ENCODE results near the gene ETV2.

Gene ETV2

GRCh38 chr19:35665157-35665556 lies 23.6 kb downstream of the ETV2 start:
- TF ChIP-seq, protein P1, sequence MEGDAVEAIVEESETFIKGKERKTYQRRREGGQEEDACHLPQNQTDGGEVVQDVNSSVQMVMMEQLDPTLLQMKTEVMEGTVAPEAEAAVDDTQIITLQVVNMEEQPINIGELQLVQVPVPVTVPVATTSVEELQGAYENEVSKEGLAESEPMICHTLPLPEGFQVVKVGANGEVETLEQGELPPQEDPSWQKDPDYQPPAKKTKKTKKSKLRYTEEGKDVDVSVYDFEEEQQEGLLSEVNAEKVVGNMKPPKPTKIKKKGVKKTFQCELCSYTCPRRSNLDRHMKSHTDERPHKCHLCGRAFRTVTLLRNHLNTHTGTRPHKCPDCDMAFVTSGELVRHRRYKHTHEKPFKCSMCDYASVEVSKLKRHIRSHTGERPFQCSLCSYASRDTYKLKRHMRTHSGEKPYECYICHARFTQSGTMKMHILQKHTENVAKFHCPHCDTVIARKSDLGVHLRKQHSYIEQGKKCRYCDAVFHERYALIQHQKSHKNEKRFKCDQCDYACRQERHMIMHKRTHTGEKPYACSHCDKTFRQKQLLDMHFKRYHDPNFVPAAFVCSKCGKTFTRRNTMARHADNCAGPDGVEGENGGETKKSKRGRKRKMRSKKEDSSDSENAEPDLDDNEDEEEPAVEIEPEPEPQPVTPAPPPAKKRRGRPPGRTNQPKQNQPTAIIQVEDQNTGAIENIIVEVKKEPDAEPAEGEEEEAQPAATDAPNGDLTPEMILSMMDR (IDR thresholded peaks at IDR 0.05) = no peak
- peaks cover 18% of the 10 kb centered on the region for H3K36me3 ChIP-seq

DNA sequence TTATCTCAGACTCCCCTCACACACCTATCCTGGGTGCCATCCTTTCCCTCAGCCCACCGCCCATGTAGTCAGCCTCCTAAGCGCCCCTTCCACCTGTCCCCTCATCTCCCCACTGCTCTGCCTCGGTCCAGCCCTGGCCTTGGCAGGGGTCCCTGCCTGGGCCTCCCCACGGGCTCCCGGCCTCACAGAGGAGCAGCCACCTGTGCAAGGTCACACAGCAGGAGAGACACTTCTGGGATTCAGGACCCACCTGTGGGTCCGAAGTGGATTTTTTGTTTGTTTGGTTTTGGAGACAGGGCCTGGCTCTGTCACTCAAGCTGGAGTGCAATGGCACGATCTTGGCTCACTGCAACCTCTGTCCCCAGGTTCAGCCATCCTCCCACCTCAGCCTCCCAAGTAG lies 24.1 kb downstream of the ETV2 start:
- H3K4me1 ChIP-seq (ENCODE audit: control insufficient read depth in 1 of 2, insufficient read depth in 1 of 2, low read depth in 1 of 2, low read length in 1 of 2) = no peaks in the 10 kb centered on the region
- H3K27me3 ChIP-seq = peaks cover 21% of the 10 kb centered on the region
- peaks cover 13% of the 10 kb centered on the region for H3K36me3 ChIP-seq
- no peak overlapping the region for H3K27ac ChIP-seq
- H3K9me3 ChIP-seq = no peaks in the 10 kb centered on the region
- no peak overlapping the region for H3K4me3 ChIP-seq (ENCODE audit: low read depth in 1 of 2, low read length in 1 of 2)
- TF ChIP-seq, protein P1 (IDR thresholded peaks at IDR 0.05) = no peak

More at GRCh38 chr19:35665157-35665556, 23.6 kb downstream of the ETV2 start:
- Histone ChIP-seq H3K27ac (no peak overlapping the region), H3K9me3 (no peaks in the 10 kb centered on the region), H3K4me3 (ENCODE audit: low read depth in 1 of 2, low read length in 1 of 2) (no peak overlapping the region), H3K27me3 (peaks cover 18% of the 10 kb centered on the region), H3K4me1 (ENCODE audit: control insufficient read depth in 1 of 2, insufficient read depth in 1 of 2, low read depth in 1 of 2, low read length in 1 of 2) (no peaks in the 10 kb centered on the region)

DNA sequence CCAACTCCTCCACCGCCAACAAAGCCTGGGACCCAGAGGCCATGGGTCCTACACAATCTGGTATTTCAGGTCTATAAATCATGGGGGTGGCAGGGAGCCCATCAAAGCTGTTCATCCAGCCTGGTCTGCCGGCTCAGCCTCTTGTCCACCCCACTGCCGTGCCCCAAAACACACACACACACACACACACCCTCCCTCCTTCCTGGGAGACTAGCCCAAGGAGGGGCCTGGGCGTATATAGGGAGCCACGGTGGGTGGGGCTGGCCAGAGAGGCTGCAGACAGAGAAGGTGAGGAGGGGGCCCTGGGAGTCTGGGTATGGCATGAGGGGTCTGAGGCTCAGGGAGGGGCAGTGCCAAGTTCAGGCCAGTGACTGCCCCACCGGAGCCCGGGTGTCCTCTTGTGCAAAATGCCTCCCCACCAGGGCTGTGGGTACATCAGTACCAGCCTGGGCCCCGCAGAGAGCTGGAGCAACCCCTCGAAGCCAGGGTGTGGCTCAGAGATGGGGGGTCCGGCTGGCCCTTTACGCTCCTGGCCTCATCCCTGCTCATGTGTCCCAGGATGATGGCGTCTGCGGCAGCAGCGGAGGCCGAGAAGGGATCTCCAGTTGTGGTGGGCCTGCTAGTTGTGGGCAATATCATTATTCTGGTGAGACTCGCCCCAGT lies 24.8 kb downstream of the ETV2 start, which contains the start of gene UPK1A:
Gene UPK1A (plus strand): TSS at position 267 of the 663 bp plus-strand sequence. CDS start 296 bp downstream, at position 563.
- no peaks in the 10 kb centered on the region for H3K9me3 ChIP-seq
- TF ChIP-seq, protein P1 (IDR thresholded peaks at IDR 0.05) = no peak

DNA sequence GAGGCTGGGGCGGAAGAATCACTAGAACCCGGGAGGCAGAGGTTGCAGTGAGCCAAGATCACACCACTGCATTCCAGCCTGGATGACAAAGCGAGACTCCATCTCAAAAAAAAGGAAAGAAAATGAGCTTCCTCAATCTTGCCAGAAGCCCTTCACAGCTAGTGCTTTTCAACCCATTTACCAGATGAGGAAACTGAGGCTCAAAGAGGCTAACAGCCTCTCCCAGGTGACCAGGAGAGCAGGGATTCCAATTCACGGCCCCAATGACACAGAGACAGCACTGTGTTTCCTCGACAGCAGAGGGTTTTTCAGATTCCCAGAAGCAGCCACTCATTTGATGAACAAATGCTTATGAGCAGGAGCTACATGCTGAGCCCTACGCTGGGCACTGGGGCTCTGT lies 28.0 kb downstream of the ETV2 start:
- H3K27me3 ChIP-seq = peaks cover 61% of the 10 kb centered on the region
- no peaks in the 10 kb centered on the region for H3K9me3 ChIP-seq
- H3K36me3 ChIP-seq = peaks cover 7% of the 10 kb centered on the region
- H3K27ac ChIP-seq = no peak overlapping the region
- no peaks in the 10 kb centered on the region for H3K4me1 ChIP-seq (ENCODE audit: control insufficient read depth in 1 of 2, insufficient read depth in 1 of 2, low read depth in 1 of 2, low read length in 1 of 2)
- no peak overlapping the region for H3K4me3 ChIP-seq (ENCODE audit: low read depth in 1 of 2, low read length in 1 of 2)
- TF ChIP-seq, protein P1 (IDR thresholded peaks at IDR 0.05) = no peak

More for the DNA sequence above, 24.8 kb downstream of the ETV2 start, which contains the start of gene UPK1A:
- peaks cover 8% of the 10 kb centered on the region for H3K36me3 ChIP-seq
- H3K27ac ChIP-seq = no peak within 1 kb of the TSS
- H3K4me1 ChIP-seq (ENCODE audit: control insufficient read depth in 1 of 2, insufficient read depth in 1 of 2, low read depth in 1 of 2, low read length in 1 of 2) = no peaks in the 10 kb centered on the region
- no peak within 1 kb of the TSS for H3K4me3 ChIP-seq (ENCODE audit: low read depth in 1 of 2, low read length in 1 of 2)
- peaks cover 29% of the 10 kb centered on the region for H3K27me3 ChIP-seq

- Histone ChIP-seq H3K27ac (no peak overlapping the region), H3K4me3 (ENCODE audit: low read depth in 1 of 2, low read length in 1 of 2) (no peak overlapping the region), H3K27me3 (peaks cover 65% of the 10 kb centered on the region), H3K4me1 (ENCODE audit: control insufficient read depth in 1 of 2, insufficient read depth in 1 of 2, low read depth in 1 of 2, low read length in 1 of 2) (no peaks in the 10 kb centered on the region), H3K9me3 (no peaks in the 10 kb centered on the region), H3K36me3 (peaks cover 7% of the 10 kb centered on the region)
- TF ChIP-seq, protein P1 (IDR thresholded peaks at IDR 0.05) = no peak
Observed at GRCh38 chr19:35669974-35670373, 28.4 kb downstream of the ETV2 start.

All from neutrophil (primary cell).